ENCODE results near the gene SLC34A1.

Gene SLC34A1

GRCh38 chr5:177386542-177386941 is 2.3 kb downstream of the SLC34A1 start:
- TF ChIP-seq CTCF (IDR thresholded peaks at IDR 0.05): no peak
- no peak overlapping the region for H3K27ac ChIP-seq

- no peak overlapping the region for H3K27ac ChIP-seq
- TF ChIP-seq ZFX (IDR thresholded peaks at IDR 0.05; ENCODE audit: borderline replicate concordance): no peak
- no peak for TF ChIP-seq CTCF (IDR thresholded peaks at IDR 0.05)
Observed at GRCh38 chr5:177387405-177387804, 3.2 kb downstream of the SLC34A1 start.

GRCh38 chr5:177388521-177389052 is 4.4 kb downstream of the SLC34A1 start:
- TF ChIP-seq ZFX (IDR thresholded peaks at IDR 0.05; ENCODE audit: borderline replicate concordance) (no peak), CTCF (IDR thresholded peaks at IDR 0.05) (no peak)
- no peak overlapping the region for H3K27ac ChIP-seq

DNA sequence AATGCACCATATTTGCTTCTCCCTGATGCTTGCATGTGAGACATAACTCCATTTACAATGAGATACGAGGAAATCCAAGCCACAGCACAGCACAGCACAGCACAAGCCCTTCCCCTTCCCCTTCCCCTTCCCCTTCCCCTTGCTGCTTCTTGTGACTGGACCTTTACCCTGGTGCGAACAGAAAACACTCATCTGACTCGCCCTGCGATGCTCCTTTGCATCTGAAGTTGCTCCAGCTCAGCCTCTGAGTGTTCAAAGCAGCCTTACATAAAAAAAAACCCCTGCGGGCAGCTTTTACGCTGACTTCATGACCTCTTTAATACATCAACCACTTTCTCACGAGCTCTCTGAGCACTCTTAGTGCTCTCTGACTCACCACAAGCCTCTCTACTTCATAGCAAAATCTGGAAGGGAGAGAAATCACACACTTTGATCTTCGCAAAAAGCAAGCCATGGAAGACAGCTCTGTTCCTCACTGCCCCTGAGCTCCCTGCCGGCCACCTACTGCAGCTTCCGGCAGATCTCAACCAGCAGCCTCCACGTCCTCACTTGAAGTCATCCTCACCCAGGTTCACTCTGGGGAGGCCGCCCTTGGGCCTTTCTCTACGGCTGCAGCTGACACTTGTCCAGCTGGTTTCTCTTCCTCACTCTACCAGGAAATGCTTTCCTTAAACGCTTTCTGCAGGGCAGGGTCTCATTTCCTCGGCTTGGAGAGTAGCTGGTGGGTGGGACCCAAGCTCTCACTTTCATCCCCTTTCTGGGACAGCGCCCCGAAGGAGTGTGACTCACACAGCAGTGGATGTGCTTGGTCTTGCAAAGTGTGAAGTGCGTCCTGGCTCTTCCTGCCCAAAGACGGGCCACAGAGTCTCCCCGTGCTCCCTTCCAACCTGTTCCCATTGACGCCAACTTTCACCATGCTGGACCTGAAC is 5.3 kb downstream of the SLC34A1 start:
- TF ChIP-seq ZFX (IDR thresholded peaks at IDR 0.05; ENCODE audit: borderline replicate concordance) (no peak), CTCF (IDR thresholded peaks at IDR 0.05) (no peak)
- no peak overlapping the region for H3K27ac ChIP-seq

DNA sequence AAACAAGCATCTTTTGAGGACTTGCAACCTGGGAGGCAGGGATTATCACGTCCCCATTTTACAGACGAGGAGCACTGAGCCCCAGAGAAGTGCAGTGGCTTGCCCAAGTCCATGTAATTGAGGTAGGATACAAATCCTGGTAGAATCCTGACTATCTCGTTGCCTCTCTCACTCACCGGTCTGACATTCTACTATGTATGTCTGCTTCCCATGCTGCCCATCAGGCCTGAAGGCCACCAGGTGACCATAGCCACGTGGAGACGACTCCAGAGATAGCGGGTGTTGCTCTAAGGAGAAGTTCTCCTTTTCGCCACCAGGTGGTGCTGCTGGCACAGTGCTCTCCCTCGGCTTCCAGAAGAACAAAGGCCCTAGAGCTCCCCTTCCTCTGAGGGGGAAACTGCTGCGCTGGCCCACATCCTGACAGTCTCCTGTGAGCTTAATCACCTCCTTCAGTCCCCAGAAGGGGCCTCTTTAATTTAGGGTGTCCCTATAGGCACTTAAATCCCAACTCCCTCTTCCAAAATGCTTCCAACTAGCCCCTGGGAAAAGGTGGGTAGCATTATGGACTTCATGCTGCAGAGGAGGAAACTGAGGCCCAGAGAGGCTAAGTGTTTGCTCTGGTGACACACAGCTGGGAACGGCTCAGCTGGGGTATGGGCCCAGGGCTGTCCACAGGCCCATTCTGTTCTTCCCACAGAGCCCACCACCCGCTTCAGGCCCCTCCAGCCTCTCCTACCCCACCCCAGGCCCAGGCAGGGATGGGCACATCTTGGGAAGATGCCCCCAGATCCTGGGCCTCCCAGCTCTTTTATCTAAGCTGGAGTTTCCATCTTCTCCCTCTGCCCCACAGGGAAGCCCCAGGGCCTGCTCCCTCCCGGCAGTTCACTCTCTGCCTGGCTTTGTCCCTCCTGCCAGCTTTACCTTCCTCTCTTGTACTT is 6.4 kb downstream of the SLC34A1 start:
- no peak for TF ChIP-seq ZFX (IDR thresholded peaks at IDR 0.05; ENCODE audit: borderline replicate concordance)
- TF ChIP-seq CTCF (IDR thresholded peaks at IDR 0.05): peak; percentile 97
- no peak overlapping the region for H3K27ac ChIP-seq

DNA sequence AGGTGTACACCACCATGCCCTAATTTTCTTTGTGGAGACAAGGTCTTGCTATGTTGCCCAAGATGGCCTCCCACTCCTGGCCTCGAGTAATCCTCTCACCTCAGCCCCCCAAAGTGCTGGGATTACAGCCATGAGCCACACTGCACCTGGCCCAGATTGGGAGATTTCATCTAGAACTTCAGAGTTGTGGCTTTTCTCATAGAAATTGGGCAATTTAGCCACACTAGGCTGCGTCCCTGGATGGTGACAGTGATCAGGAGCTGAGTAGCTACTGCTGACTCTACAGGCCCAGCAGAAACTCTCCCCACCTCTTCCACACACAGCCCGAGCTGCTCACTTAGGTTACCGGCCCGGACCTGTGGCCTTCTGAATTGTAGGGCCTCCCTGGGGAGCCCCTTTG is 8.5 kb downstream of the SLC34A1 start:
- TF ChIP-seq CTCF (IDR thresholded peaks at IDR 0.05): no peak
- TF ChIP-seq ZFX (IDR thresholded peaks at IDR 0.05; ENCODE audit: borderline replicate concordance): no peak
- no peak overlapping the region for H3K27ac ChIP-seq

Data from 22Rv1 (cell line).